Transverse colon (tissue), 4 donors: Measurements from ENCODE around the gene FBRS. TPM values are rescaled to one million over a fixed set of nuclear protein-coding genes. Genes with fewer than 3 reads are reported as not detected.
"Not testable (repeated sequence)": the region's sequence is repeated elsewhere in the genome, so short reads cannot be mapped to it uniquely, and the experiment has no call there.

Experiments
- DNase-seq: peaks from one replicate; pipeline ENCODE4 v3.0.0-alpha.2; 2019
- H3K27ac ChIP-seq, 4 donors: fragments of 200-600 bp; sonication (generic); 2 replicates each; pipeline ENCODE4 v1.5.1; 2016 to 2018; ENCODE audit warnings: inconsistent platforms in 4 of 4
- H3K27me3 ChIP-seq: fragments of 200-600 bp; sonication (generic); 2 replicates; pipeline ENCODE4 v1.5.1; 2017; ENCODE audit warnings: inconsistent platforms
- H3K36me3 ChIP-seq, 4 donors: fragments of 200-600 bp; sonication (generic); 2 replicates each; pipeline ENCODE4 v1.5.1; 2017 to 2019; ENCODE audit warnings: inconsistent platforms in 4 of 4
- H3K4me1 ChIP-seq, 4 donors: fragments of 200-600 bp; sonication (generic); 2 replicates each; pipeline ENCODE4 v1.5.1; 2017 to 2020; ENCODE audit warnings: inconsistent platforms in 4 of 4
- H3K4me3 ChIP-seq, 4 donors: fragments of 200-600 bp; sonication (generic); 1 replicate in 1 of 4; 2 replicates in 3 of 4; pipeline versions ENCODE4 v1.5.1 to v1.6.1; 2017 to 2019; ENCODE audit warnings: inconsistent platforms in 4 of 4
- H3K9me3 ChIP-seq, 2 donors: fragments of 200-600 bp; sonication (generic); 2 replicates each; pipeline ENCODE4 v1.5.1; 2017 to 2019; ENCODE audit warnings: inconsistent platforms in 2 of 2
- CTCF ChIP-seq, 5 experiments: fragments of 200-600 bp in 3 of 5; fragments of 450-650 bp in 2 of 5; sonication (generic) in 3 of 5; IDR thresholded peaks; 1 replicate in 2 of 5; 2 replicates in 3 of 5; pipeline ENCODE4 v1.5.1; 2016 to 2017; ENCODE audit warnings: antibody characterized with exemption in 5 of 5, inconsistent platforms in 3 of 5, mild to moderate bottlenecking in 2 of 5, moderate library complexity in 1 of 5
- EP300 ChIP-seq: sonication (generic); formaldehyde crosslinking; IDR thresholded peaks from one replicate; pipeline ENCODE4 v1.6.1; 2017; ENCODE audit warnings: antibody characterized with exemption, low read depth
- POLR2A ChIP-seq: fragments of 450-650 bp; IDR thresholded peaks from one replicate; pipeline ENCODE4 v1.6.1; 2016; ENCODE audit warnings: antibody characterized with exemption, mild to moderate bottlenecking, moderate library complexity
- POLR2AphosphoS5 ChIP-seq, 3 donors: sonication (generic); formaldehyde crosslinking; IDR thresholded peaks; one replicate each; pipeline ENCODE4 v1.6.1; 2016; ENCODE audit warnings: antibody characterized with exemption in 3 of 3
- WGBS, 2 donors: methylation state at CpG; one replicate each; pipeline ENCODE4 v1.1.5; 2018; ENCODE audit warnings: low coverage in 1 of 2; 5-methylcytosine and 5-hydroxymethylcytosine counted together
- in situ Hi-C, 4 donors: fragments of 200-750 bp; cut with MboI; loops; one replicate each; pipeline versions ENCODE4 v1.15.0 to v1.15.1; 2017; ENCODE audit warnings: low sequenced_read_pairs in 3 of 4, low pct_ligation_motif_present in 1 of 4, low pct_unique_long_range_greater_than_20kb in 1 of 4
- intact Hi-C: fragments of 100-400 bp; cut with DNase I; formaldehyde crosslinking; loops from one replicate; pipeline ENCODE4 v1.15.1; 2023; ENCODE audit warnings: low total_unique reads
- total RNA-seq, 4 donors: library from RNA; depleted of rRNA; stranded (reverse); fragments of >200 nt; gene quantifications; one replicate each; pipeline ENCODE4 v1.1.0, GENCODE V29; 2016

FBRS gene
- total RNA-seq, 4 donors from 2014 or later = 54.6 to 114 (median 73.1) TPM

GRCh38 chr16:30628628-30629540 is 29.3 kb upstream of the FBRS start:
- Histone ChIP-seq H3K9me3 (no peaks in the 10 kb centered on the region), H3K27ac (peak overlapping the region; percentile 44 to 68 (median 64)), H3K27me3 (no peaks in the 10 kb centered on the region), H3K36me3 (no peaks in the 10 kb centered on the region), H3K4me1 (peaks cover 0 to 10% (median 4%) of the 10 kb centered on the region in 4 donors), H3K4me3 (peak overlapping the region in 2 of 4 donors; percentile 14 to 24)
- WGBS, 2 donors = 6 to 29% methylated on average over 6 to 18 of the region's 18 CpGs
- intact Hi-C loops = loop anchor here (10.0 kb wide), 1 partner anchor 54 kb away; the partner anchor contains the start of gene ZNF688
- in situ Hi-C loops = loop anchor here in 1 of 4 donors (25.0 kb wide), 1 partner anchor 542 kb away; the partner anchor contains the start of genes PPP4C, TBX6 and YPEL3
- peak; percentile 93 for DNase-seq
- TF ChIP-seq CTCF (IDR thresholded peaks at IDR 0.05) (peak; percentile 87 to 96 (median 89)), POLR2A (no peak)

GRCh38 chr16:30632454-30632853 is 25.8 kb upstream of the FBRS start:
- in situ Hi-C loops = loop anchor here in 1 of 4 donors (10.0 to 25.0 kb wide), 2 partner anchors 58 to 545 kb away; partner anchors contain the start of genes PPP4C, TBX6, YPEL3 and ZNF688
- 95 to 97% methylated on average over 7 of the region's 7 CpGs for WGBS, 2 donors
- H3K36me3 ChIP-seq, H3K27me3 ChIP-seq, H3K9me3 ChIP-seq, intact Hi-C loops, DNase-seq, H3K4me3 ChIP-seq: not testable (repeated sequence)
- H3K27ac ChIP-seq = peak overlapping the region in 1 of 4 donors; percentile 86
- H3K4me1 ChIP-seq = peaks cover 0 to 27% (median 12%) of the 10 kb centered on the region in 4 donors

- Histone ChIP-seq H3K27ac (peak overlapping the region; percentile 86 to 98 (median 90)), H3K27me3 (no peaks in the 10 kb centered on the region), H3K4me3 (peak overlapping the region; percentile 21 to 68 (median 50)), H3K9me3 (no peaks in the 10 kb centered on the region), H3K36me3 (no peaks in the 10 kb centered on the region), H3K4me1 (peaks cover 0 to 24% (median 11%) of the 10 kb centered on the region in 4 donors)
- no peak for TF ChIP-seq POLR2A
- intact Hi-C loops = no loop called here
- DNase-seq = no peak
- in situ Hi-C loops = loop anchor here in 1 of 4 donors (10.0 to 25.0 kb wide), 2 partner anchors 59 to 546 kb away; partner anchors contain the start of genes PPP4C, TBX6, YPEL3 and ZNF688
- 87 to 88% methylated on average over 13 to 17 of the region's 17 CpGs for WGBS, 2 donors
Measured at GRCh38 chr16:30633526-30633925, 24.7 kb upstream of the FBRS start.

- Histone ChIP-seq H3K9me3 (no peaks in the 10 kb centered on the region), H3K4me3 (no peak overlapping the region), H3K36me3 (no peaks in the 10 kb centered on the region), H3K4me1 (peaks cover 0 to 22% (median 8%) of the 10 kb centered on the region in 4 donors), H3K27me3 (no peaks in the 10 kb centered on the region), H3K27ac (no peak overlapping the region)
- in situ Hi-C loops (loop anchor here in 1 of 4 donors (10.0 to 25.0 kb wide), 2 partner anchors 62 to 549 kb away; partner anchors contain the start of genes PPP4C, TBX6, YPEL3 and ZNF688), intact Hi-C loops (no loop called here)
- no peak for TF ChIP-seq CTCF (IDR thresholded peaks at IDR 0.05)
- TF ChIP-seq POLR2AphosphoS5 (IDR thresholded peaks at IDR 0.05) = no peak
- no peak for TF ChIP-seq EP300
- no peak for TF ChIP-seq POLR2A
- DNase-seq = no peak
- 87% methylated on average over 7 of the region's 7 CpGs; no CpG with 5 or more reads in 1 of the 2 donors for WGBS, 2 donors
Measured at GRCh38 chr16:30636599-30636998, 21.6 kb upstream of the FBRS start.

GRCh38 chr16:30637139-30637538 is 21.1 kb upstream of the FBRS start:
- DNase-seq, H3K27me3 ChIP-seq, H3K27ac ChIP-seq, H3K9me3 ChIP-seq, intact Hi-C loops, H3K4me3 ChIP-seq, H3K36me3 ChIP-seq: not testable (repeated sequence)
- in situ Hi-C loops = loop anchor here in 1 of 4 donors (10.0 to 25.0 kb wide), 2 partner anchors 62 to 550 kb away; partner anchors contain the start of genes PPP4C, TBX6, YPEL3 and ZNF688
- 80 to 83% methylated on average over 1 to 10 of the region's 10 CpGs for WGBS, 2 donors
- H3K4me1 ChIP-seq = peaks cover 0 to 22% (median 8%) of the 10 kb centered on the region in 4 donors
